Neural cell (in vitro differentiated cells): Measurements from ENCODE around the gene GMPR2. TPM values are rescaled to one million over a fixed set of nuclear protein-coding genes. Genes with fewer than 3 reads are reported as not detected.
A peak's percentile ranks its signal among the peaks of the same experiment; 100 is the strongest.

Experiments
- H2AFZ ChIP-seq: fragments of 200-600, 300-800 bp; sonication (generic), shearing (Covaris generic); 2 replicates; pipeline ENCODE4 v1.6.0; 2014; ENCODE audit warnings: low read depth, mild to moderate bottlenecking, antibody characterized with exemption, low read length, moderate library complexity
- H3F3A ChIP-seq: fragments of 200-600 bp; shearing (Covaris generic); 2 replicates; pipeline ENCODE4 v1.6.1; 2016; ENCODE audit warnings: mild to moderate bottlenecking, moderate library complexity, mixed read lengths, antibody characterized with exemption, low read length; ENCODE audit not compliant: insufficient read depth, poor library complexity, severe bottlenecking
- H3K27ac ChIP-seq: fragments of 200-600, 300-800 bp; sonication (generic), shearing (Covaris generic); 2 replicates; pipeline ENCODE4 v1.5.1; 2014; ENCODE audit warnings: mild to moderate bottlenecking, low read length, moderate library complexity
- H3K27me3 ChIP-seq: fragments of 300-800, 200-600 bp; sonication (generic), shearing (Covaris generic); 2 replicates; pipeline ENCODE4 v1.6.0; 2014; ENCODE audit warnings: mild to moderate bottlenecking, low read depth, low read length, moderate library complexity; ENCODE audit not compliant: insufficient read depth
- H3K36me3 ChIP-seq: fragments of 300-800, 200-600 bp; sonication (generic), shearing (Covaris generic); 2 replicates; pipeline ENCODE4 v1.5.1; 2014; ENCODE audit warnings: mild to moderate bottlenecking, antibody characterized with exemption, low read length, moderate library complexity; ENCODE audit not compliant: insufficient read depth
- H3K4me2 ChIP-seq: fragments of 300-800, 200-600 bp; sonication (generic), shearing (Covaris generic); 2 replicates; pipeline ENCODE4 v1.6.0; 2014; ENCODE audit warnings: mild to moderate bottlenecking, low read length
- H3K4me3 ChIP-seq: fragments of 300-800, 200-600 bp; sonication (generic), shearing (Covaris generic); 2 replicates; pipeline ENCODE4 v1.5.1; 2014; ENCODE audit warnings: mild to moderate bottlenecking, low read length, moderate library complexity
- H3K79me2 ChIP-seq: fragments of 200-600 bp; shearing (Covaris generic); replicated peaks from 2 replicates; pipeline ENCODE4 v1.6.0; 2014; ENCODE audit warnings: mild to moderate bottlenecking, low read length, moderate library complexity; ENCODE audit not compliant: insufficient read depth
- H3K9ac ChIP-seq: fragments of 300-800, 200-600 bp; sonication (generic), shearing (Covaris generic); 2 replicates; pipeline ENCODE4 v1.6.1; 2016; ENCODE audit warnings: mild to moderate bottlenecking, low read length, mixed read lengths
- H3K9me2 ChIP-seq: fragments of 200-600 bp; shearing (Covaris generic); 2 replicates; pipeline ENCODE4 v1.6.1; 2016; ENCODE audit warnings: mild to moderate bottlenecking, low read length, mixed read lengths; ENCODE audit not compliant: insufficient read depth
- H3K9me3 ChIP-seq: fragments of 200-600, 300-800 bp; sonication (generic), shearing (Covaris generic); 2 replicates; pipeline ENCODE4 v1.6.1; 2016; ENCODE audit warnings: mild to moderate bottlenecking, mixed run types, low read length, moderate library complexity, mixed read lengths
- H4K20me1 ChIP-seq: fragments of 200-600 bp; shearing (Covaris generic); 2 replicates; pipeline ENCODE4 v1.6.1; 2016; ENCODE audit warnings: mild to moderate bottlenecking, mixed run types; ENCODE audit not compliant: insufficient read depth
- EP300 ChIP-seq: fragments of 450-650 bp; conservative IDR thresholded peaks from 2 replicates; pipeline ENCODE4 v1.6.1; 2014; ENCODE audit warnings: antibody characterized with exemption, mild to moderate bottlenecking, moderate library complexity; ENCODE audit not compliant: poor library complexity, severe bottlenecking
- EZH2 ChIP-seq: fragments of 200-600, 300-800 bp; shearing (Covaris generic), sonication (generic); IDR thresholded peaks from 2 replicates; pipeline ENCODE4 v1.6.1; 2014; ENCODE audit warnings: antibody characterized with exemption, low read length, borderline replicate concordance, mild to moderate bottlenecking; ENCODE audit not compliant: insufficient read depth, poor library complexity, severe bottlenecking
- MXI1 ChIP-seq: fragments of 450-650 bp; conservative IDR thresholded peaks from 2 replicates; pipeline ENCODE4 v1.6.1; 2014; ENCODE audit warnings: antibody characterized with exemption, mild to moderate bottlenecking; ENCODE audit not compliant: poor library complexity, severe bottlenecking
- POLR2AphosphoS5 ChIP-seq: IDR thresholded peaks from 2 replicates; pipeline ENCODE4 v1.6.1; 2012
- RAD21 ChIP-seq: fragments of 450-650 bp; conservative IDR thresholded peaks from 2 replicates; pipeline ENCODE4 v1.6.1; 2014; ENCODE audit warnings: antibody characterized with exemption, mild to moderate bottlenecking, moderate library complexity
- SMC3 ChIP-seq: fragments of 450-650 bp; conservative IDR thresholded peaks from 2 replicates; pipeline ENCODE4 v1.6.1; 2014; ENCODE audit warnings: antibody characterized with exemption, mild to moderate bottlenecking, moderate library complexity; ENCODE audit not compliant: poor library complexity
- TAF1 ChIP-seq: IDR thresholded peaks from 2 replicates; pipeline ENCODE4 v1.6.1; 2012; ENCODE audit warnings: low read depth
- polyA plus RNA-seq: library from polyadenylated mRNA; depleted of rRNA; stranded (reverse); fragments of >200 nt; gene quantifications from 2 replicates; pipeline ENCODE4 v1.2.3, GENCODE V29; 2014
- TF ChIP-seq, protein P1 (sequence below): IDR thresholded peaks from 2 replicates; pipeline ENCODE4 v1.6.1; 2012; ENCODE audit warnings: borderline replicate concordance
- TF ChIP-seq, protein P2 (sequence below): fragments of 450-650 bp; IDR thresholded peaks from 2 replicates; pipeline ENCODE4 v1.5.1; 2014; ENCODE audit warnings: antibody characterized with exemption, mild to moderate bottlenecking, moderate library complexity; ENCODE audit not compliant: poor library complexity, severe bottlenecking

Gene GMPR2
- polyA plus RNA-seq, 1 donor from 2014 or later: 132 TPM

DNA sequence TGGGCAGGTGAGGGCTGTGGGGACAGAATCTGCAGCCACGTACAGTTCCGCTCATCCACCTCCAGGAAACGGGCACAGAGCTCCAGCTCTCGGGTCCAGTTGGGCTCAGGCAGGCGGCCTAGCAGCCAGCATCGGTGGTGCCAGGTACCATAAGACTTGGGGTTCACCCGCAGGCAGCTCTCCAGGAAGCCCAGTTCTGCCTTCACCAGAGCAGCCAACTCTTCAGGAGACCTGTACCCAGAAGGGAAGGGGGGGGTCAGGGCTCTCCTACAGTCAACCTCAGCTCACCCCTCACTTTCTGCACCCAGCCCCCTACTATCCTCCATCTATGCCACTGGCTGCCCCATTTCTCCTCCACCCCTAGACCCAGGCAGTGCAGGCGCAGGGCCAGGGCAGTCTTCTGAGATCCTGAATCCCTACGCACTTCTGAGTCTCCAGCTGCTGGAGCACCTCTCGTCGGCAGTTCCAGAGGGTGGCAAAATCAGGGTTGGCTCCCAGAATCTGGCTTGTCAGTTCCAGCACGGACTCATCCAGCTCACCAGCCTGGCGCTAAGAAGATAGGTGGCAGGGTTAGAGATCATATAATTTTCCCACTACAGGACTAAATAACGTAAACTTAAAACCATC, 37.3 kb downstream of the GMPR2 start:
- Histone ChIP-seq H4K20me1 (no peaks in the 10 kb centered on the region), H3K9me2 (no peaks in the 10 kb centered on the region), H3K27me3 (no peaks in the 10 kb centered on the region), H3K27ac (no peak overlapping the region), H3F3A (no peaks in the 10 kb centered on the region), H3K79me2 (no peaks in the 10 kb centered on the region), H3K9me3 (no peaks in the 10 kb centered on the region), H3K4me2 (no peak overlapping the region), H3K4me3 (peak overlapping the region; percentile 88), H3K36me3 (no peaks in the 10 kb centered on the region), H2AFZ (no peak overlapping the region), H3K9ac (no peak overlapping the region)
- TF ChIP-seq RAD21 (no peak), MXI1 (no peak), TAF1 (no peak), EZH2 (no peak), EP300 (no peak), SMC3 (no peak), POLR2AphosphoS5 (no peak)
- TF ChIP-seq, protein P1, sequence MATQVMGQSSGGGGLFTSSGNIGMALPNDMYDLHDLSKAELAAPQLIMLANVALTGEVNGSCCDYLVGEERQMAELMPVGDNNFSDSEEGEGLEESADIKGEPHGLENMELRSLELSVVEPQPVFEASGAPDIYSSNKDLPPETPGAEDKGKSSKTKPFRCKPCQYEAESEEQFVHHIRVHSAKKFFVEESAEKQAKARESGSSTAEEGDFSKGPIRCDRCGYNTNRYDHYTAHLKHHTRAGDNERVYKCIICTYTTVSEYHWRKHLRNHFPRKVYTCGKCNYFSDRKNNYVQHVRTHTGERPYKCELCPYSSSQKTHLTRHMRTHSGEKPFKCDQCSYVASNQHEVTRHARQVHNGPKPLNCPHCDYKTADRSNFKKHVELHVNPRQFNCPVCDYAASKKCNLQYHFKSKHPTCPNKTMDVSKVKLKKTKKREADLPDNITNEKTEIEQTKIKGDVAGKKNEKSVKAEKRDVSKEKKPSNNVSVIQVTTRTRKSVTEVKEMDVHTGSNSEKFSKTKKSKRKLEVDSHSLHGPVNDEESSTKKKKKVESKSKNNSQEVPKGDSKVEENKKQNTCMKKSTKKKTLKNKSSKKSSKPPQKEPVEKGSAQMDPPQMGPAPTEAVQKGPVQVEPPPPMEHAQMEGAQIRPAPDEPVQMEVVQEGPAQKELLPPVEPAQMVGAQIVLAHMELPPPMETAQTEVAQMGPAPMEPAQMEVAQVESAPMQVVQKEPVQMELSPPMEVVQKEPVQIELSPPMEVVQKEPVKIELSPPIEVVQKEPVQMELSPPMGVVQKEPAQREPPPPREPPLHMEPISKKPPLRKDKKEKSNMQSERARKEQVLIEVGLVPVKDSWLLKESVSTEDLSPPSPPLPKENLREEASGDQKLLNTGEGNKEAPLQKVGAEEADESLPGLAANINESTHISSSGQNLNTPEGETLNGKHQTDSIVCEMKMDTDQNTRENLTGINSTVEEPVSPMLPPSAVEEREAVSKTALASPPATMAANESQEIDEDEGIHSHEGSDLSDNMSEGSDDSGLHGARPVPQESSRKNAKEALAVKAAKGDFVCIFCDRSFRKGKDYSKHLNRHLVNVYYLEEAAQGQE: no peak
- TF ChIP-seq, protein P2, sequence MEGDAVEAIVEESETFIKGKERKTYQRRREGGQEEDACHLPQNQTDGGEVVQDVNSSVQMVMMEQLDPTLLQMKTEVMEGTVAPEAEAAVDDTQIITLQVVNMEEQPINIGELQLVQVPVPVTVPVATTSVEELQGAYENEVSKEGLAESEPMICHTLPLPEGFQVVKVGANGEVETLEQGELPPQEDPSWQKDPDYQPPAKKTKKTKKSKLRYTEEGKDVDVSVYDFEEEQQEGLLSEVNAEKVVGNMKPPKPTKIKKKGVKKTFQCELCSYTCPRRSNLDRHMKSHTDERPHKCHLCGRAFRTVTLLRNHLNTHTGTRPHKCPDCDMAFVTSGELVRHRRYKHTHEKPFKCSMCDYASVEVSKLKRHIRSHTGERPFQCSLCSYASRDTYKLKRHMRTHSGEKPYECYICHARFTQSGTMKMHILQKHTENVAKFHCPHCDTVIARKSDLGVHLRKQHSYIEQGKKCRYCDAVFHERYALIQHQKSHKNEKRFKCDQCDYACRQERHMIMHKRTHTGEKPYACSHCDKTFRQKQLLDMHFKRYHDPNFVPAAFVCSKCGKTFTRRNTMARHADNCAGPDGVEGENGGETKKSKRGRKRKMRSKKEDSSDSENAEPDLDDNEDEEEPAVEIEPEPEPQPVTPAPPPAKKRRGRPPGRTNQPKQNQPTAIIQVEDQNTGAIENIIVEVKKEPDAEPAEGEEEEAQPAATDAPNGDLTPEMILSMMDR: no peak

DNA sequence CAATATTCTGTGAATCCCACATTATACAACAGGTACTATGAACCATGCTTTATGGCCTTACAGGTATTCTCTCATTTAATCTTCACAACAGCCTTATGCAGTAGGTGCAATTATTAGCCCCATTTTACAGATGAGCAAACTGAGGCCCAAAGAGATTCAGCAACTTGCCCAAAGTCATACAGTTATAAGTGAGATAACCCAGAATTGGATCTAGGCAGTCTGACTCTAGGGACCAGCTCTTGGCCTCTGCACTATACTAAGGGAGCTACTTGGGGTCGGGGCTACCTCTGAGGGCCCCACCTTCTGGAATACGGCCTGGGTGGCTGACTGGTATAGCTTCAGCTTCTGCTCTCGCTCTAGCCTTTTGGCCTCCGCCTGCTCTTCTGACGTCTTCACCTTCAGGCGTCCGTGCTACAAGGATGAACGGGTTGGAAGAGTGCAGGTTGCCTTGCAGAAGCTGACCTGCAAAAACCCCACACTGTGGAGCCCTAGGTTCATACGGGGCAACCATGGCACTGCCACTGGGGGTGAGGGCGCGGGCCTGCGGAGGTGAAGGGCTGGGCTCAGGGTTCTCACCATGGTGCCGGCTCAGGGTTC, 37.9 kb downstream of the GMPR2 start:
- H3K9me3 ChIP-seq: no peaks in the 10 kb centered on the region
- TF ChIP-seq, protein P2: no peak
- TF ChIP-seq TAF1 (no peak), EP300 (no peak), POLR2AphosphoS5 (no peak), SMC3 (no peak)
- H3K27ac ChIP-seq: peak overlapping the region; percentile 83
- no peaks in the 10 kb centered on the region for H3K27me3 ChIP-seq
- no peaks in the 10 kb centered on the region for H3F3A ChIP-seq
- H4K20me1 ChIP-seq: no peaks in the 10 kb centered on the region
- H3K9me2 ChIP-seq: no peaks in the 10 kb centered on the region
- peak overlapping the region; percentile 86 for H3K9ac ChIP-seq
- no peaks in the 10 kb centered on the region for H3K79me2 ChIP-seq
- H3K4me2 ChIP-seq: peak overlapping the region; percentile 55
- peak overlapping the region; percentile 88 for H3K4me3 ChIP-seq
- H2AFZ ChIP-seq: peak overlapping the region; percentile 88
- H3K36me3 ChIP-seq: no peaks in the 10 kb centered on the region
